KG1 (cell line): ENCODE measurements around the gene MRTFA.

Experiments used
- DNase-seq: peaks from one replicate; lab custom pipeline; 2025; lab: John Stamatoyannopoulos, UW

Gene MRTFA

DNA sequence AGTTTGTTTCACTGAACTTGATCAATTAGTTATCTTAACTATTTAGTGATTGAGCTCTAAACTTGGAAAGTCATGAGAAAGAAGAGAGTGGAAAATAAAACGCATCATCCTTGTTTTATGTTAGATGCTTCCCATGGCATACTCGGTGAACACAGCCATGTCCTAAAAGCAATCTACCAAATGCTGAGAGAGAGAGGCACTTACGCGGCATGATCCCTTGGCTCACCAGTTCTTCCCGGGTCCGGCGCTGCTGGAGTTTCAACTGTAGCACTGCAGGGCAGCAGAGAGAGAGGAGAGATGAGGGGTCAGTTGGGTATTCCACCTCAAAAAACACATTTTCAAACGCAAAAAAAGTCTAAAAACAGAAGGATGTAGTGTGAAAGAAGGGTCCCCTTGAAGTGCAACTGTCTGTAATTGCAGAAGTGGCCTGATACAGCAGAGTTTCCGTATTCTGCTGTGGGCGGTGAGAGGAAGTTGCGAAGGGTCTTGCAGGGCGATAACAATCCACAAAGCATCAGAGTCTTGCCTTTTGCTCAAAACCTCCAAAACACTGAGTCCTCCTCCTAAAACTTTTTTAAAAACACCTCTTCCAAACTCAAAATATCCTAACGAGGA lies 173.4 kb downstream of the MRTFA start:
- peak; percentile 78 for DNase-seq

DNA sequence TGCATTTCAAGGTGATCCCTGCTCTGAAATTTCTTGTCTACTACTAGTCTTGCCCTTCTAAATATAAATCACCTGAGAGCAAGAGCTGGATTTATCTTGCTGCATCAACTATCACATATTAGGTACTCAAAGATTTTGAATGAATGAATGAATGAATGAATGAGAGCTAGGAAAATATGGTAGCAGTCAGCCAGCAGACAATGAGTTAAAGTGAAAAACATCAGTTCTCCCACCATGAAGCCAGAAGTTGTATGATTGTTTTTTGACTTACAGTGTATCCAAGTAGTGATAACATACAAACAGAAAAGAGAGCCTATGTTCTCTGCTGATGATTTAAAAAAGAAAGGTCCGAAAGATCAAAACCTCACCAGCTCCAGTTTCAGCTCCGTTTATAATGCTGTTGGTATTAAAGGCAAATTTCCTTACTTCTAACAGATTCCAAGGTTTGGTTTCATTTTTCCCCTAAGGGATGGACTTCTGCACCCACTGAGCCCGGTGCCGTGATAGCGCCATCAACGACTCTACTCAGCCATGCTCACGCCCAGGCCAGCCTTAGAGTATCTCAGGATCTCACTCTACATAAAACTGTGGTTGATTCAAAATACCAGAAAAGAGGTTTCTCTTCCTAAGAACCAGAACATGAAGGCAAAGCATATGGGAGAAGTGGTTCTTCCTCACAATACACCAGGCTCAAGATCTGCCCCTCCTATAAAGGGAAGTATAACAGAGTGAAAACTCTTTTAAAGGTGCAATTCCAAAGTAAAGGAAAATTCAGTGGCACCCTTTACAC lies 174.1 kb downstream of the MRTFA start:
- DNase-seq = no peak

DNA sequence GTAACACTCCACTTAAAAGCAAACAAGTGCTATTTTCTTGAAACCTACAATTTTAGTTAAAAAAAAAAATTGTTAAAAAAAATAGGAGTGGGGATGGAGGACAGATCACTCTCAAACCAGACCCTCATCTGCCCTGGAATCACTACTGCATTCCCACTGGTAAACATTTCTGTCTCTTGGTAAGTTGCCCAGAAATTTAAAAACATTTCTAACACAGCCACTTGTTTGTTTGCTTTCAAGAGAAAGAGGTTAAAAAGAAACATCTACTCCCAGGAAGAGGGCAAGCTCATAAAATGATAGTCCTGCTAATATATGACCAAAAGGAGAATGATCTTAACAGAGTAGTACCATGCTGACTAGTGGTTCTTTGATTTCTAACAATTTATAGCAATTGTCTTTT lies 182.8 kb downstream of the MRTFA start:
- DNase-seq = no peak

GRCh38 chr22:40452730-40453487 lies 183.6 kb downstream of the MRTFA start:
- no peak for DNase-seq

DNA sequence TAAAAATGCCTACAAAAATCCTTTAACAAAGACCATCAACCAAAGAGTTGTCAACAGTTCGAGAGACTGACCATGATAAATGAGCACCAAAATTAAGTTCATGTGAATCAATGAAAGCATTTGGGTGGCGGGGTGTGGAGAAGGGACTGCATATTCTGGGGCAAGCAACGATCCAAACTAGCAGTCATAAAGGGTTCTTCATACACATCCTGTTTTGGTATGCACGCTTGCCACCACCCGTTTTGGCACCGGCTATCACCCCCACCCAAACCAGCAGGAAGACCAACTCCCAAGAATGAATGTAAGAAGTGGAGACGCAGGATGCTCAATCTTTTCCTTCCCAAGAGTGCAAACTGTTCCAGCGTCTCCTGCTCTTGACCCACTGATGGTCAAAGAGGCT lies 185.3 kb downstream of the MRTFA start:
- DNase-seq = no peak

GRCh38 chr22:40450616-40451015 lies 185.9 kb downstream of the MRTFA start:
- no peak for DNase-seq

DNA sequence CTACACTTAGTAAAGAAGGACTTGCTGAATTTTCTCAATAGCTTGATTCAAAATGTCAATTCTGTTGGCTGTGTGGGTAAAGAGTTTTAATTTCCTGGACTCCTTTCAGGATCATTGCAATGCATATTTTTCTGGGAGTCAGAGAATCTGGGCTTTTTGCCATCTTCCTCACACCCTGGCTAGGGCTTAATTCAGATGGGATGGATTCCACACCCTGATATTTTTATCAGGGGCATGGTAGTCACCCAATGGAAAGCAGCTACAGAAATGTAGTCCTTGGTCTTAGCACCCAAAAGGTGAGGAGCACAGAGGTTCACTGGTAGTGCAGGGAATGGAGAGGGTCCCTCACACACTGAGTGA lies 186.9 kb downstream of the MRTFA start:
- DNase-seq = no peak

GRCh38 chr22:40446203-40446602 lies 190.3 kb downstream of the MRTFA start:
- DNase-seq = no peak

- no peak for DNase-seq
These were observed 192.2 kb downstream of the MRTFA start for GRCh38 chr22:40444178-40444831.

GRCh38 chr22:40443732-40444131 lies 192.8 kb downstream of the MRTFA start:
- no peak for DNase-seq

DNA sequence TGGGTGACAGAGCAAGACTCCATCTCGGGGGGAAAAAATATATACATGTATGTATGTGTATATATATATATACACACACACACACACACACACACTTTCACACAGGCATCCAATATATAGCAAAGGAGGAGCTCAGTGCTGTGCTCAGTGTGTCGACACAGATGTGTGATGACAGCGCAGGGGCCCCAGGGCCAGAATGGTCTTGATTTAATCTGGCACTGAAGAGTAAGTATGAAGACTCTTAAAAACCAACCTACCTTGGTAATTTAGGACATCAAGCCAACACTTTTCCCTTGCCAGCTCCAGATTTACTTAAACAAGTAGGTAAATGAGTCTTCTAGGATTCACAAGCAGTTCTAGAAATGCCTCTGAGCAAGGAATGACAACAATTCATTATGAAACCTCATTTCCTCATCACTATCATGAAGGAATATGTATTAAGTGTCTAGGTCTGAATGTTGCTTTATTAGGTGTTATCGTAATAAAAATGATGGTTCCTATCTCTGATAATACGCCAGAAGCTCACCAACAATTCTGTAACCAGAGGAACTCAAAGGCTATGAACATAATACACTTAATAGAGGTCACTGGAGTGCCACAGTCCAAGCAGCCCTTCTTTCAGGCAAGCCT lies 194.6 kb downstream of the MRTFA start:
- no peak for DNase-seq

GRCh38 chr22:40436505-40437431 lies 199.8 kb downstream of the MRTFA start:
- DNase-seq = no peak

GRCh38 chr22:40434745-40435144 lies 201.8 kb downstream of the MRTFA start:
- no peak for DNase-seq

GRCh38 chr22:40434106-40434505 lies 202.4 kb downstream of the MRTFA start:
- no peak for DNase-seq

DNA sequence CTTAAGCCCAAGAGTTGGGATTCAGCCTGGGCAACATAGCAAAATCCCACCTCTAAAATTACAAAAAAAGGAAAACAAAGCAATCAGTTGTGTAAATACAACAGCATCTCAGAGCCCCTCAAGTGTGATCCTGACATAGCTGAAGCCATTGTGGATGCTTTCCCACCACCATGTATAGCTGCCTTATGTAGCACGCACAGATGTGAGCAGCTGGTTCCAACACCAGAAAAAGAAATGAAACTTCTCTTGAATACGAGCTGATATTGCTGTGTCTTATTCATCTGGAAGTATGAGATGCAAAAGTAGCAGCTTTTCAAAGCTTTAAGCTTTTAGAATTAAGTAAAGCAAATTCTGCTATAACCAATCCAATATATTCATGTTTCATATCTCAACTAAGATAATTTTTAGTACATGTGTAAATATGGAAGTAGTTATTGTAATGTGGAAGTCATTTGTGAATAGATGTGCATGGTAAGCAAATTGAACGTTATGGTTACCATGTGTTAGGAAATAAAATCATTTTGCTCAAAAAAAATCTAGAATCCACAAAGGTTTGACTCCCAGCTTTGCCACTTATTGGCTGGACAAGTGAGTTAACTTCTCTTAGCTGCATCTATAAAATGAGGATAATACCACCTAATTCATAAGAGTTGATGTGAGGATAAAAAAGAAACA lies 203.0 kb downstream of the MRTFA start:
- no peak for DNase-seq

GRCh38 chr22:40432625-40433024 lies 203.9 kb downstream of the MRTFA start:
- no peak for DNase-seq

GRCh38 chr22:40432157-40432556 lies 204.4 kb downstream of the MRTFA start:
- DNase-seq = no peak

- DNase-seq = no peak
These were observed 205.5 kb downstream of the MRTFA start for GRCh38 chr22:40430991-40431390.

DNA sequence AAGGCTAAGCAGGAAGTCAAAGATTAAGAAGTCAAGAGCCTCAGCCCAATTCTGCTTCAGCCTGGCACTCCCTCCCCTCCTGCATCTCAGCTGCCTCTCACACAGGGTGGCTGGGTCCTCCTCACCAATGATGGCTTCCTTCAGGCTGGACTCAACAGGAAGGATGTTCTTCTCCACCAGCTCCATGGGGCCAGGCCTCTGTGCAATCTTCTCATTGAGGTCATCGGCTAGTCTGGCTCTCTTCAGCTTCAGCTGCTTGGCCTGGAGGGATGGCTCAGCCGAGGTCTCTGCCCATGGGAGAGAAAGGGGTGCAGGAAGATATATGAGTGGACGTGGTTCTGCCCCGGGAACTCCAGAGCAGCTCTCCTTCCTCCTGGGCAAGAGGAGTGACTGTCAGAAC lies 207.0 kb downstream of the MRTFA start:
- no peak for DNase-seq

GRCh38 chr22:40428796-40429195 lies 207.7 kb downstream of the MRTFA start:
- no peak for DNase-seq
